Epithelial cell of proximal tubule (primary cell): ENCODE results near the gene ASPRV1. TPM values are rescaled to one million over a fixed set of nuclear protein-coding genes. Genes with fewer than 3 reads are reported as not detected.
"Not testable (repeated sequence)": the region's sequence is repeated elsewhere in the genome, so short reads cannot be mapped to it uniquely, and the experiment has no call there.

Source experiments
- DNase-seq: peaks from one replicate; pipeline ENCODE4 v3.0.0-alpha.2; 2011; ENCODE audit warnings: low read depth
- H3K4me3 ChIP-seq: 2 replicates; pipeline ENCODE4 v1.5.1; 2011; ENCODE audit warnings: low read depth, mild to moderate bottlenecking, low read length
- CTCF ChIP-seq: conservative IDR thresholded peaks from 2 replicates; pipeline ENCODE4 v1.5.1; 2012; ENCODE audit warnings: low read depth, mild to moderate bottlenecking, low read length
- total RNA-seq: library from RNA; depleted of rRNA; stranded (reverse); fragments of >200 nt; gene quantifications from 2 replicates; pipeline ENCODE4 v1.2.3, GENCODE V29; 2015

Gene ASPRV1
- total RNA-seq, 1 donor from 2014 or later: 0.69 TPM

DNA sequence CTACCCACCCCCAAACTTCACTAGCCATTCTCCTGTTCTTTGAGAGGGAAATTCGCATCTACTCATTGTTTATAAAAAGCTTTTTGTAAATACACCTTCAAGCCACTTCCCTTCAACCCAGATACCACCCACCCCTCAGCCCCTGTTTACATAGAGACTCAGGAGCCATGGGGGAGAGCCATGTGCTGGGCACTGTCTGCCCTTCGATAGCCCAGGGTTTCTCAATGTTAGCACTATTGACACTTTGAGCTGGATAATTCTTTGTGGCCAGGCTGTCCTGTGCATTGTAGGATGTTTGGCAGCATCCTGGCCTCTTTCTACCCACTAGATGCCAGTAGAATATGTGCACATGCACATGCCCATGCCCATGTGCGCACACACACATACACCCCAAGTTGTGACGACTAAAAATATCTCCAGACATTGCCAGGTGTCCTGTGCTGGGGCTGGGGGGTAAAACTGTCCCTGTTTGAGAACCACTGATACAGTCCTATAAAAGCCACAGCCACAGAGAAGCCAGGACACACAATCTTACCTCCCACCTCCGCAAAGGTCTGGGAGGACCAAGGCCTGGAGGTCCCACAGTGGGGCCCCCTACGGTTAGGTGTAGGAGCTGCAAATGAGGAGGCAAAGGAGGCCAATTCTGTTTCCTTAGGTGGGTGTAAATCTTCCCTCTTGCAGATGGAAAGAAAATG is 44.5 kb upstream of the ASPRV1 start:
- no peak overlapping the region for H3K4me3 ChIP-seq
- TF ChIP-seq CTCF: no peak
- no peak for DNase-seq

GRCh38 chr2:70005216-70005615 is 43.8 kb upstream of the ASPRV1 start:
- no peak for TF ChIP-seq CTCF
- no peak for DNase-seq
- H3K4me3 ChIP-seq: no peak overlapping the region

DNA sequence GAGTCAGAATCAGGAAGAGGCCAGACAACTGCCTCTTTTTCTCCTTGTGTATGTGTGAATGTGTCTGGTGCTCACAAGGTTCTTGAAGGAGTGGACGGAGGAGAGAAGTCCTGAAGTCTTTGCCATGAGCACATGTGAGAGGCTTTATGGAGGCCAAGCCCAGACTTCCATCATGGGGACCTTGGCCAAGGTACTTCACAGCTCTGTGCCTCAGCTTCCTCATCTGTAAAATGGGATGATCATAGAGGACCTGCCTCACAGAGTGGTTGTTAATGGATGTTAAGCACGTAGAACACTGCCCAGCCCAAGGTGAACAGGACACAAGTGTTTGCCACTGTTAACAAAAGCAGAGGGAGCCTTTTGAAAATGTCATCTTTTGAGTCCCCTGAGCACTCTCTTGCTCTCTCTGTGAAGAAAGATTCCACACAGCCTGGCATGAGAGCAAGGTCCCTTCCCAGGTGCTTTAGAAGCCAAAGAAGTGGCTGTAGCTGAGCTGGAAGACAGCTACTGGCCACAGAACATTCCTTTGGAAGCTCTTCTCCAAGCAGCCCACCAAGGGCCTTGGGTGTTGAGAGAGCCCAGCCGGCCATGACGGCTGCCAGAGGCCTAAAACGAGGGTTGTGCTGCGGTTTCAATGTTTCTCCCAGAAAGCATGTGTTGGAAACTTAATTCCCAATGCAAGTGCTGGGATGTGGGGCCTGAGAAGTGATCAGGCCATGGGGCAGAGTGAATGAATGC is 41.8 kb upstream of the ASPRV1 start:
- no peak overlapping the region for H3K4me3 ChIP-seq
- no peak for DNase-seq
- TF ChIP-seq CTCF: no peak

DNA sequence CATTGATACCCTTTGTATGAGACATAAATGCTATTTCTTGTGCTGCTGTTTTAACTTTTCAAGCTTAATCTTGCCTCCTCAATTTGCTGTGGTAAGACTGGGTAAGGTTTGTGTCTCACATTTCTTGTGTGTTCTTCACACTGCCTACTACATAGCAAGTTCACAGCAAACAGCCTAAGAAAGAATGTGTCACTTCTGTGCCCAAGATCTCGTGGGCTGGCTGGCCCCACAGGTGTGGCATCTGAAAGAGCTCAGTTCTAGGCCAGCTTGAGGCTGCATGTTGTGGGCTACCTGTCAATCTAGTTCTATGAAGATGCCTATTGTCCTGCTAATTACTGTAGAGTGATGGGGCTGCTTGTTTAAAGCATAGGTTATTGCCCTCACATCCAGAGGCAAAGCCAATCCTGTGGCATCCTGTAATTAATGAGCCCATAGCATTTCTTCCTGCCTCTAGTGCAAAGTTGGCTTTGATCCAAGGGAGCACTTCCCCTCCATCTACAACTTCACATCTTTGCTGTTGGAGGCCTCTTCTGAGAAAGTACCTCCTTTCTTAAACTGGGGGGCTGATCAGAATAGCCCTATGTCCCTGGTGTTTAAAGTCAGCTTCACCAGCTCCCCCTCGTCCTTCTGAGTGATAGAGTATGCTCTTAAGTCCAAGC is 40.9 kb upstream of the ASPRV1 start:
- TF ChIP-seq CTCF: no peak
- no peak for DNase-seq
- H3K4me3 ChIP-seq: no peak overlapping the region

GRCh38 chr2:70000529-70000928 is 39.1 kb upstream of the ASPRV1 start:
- not testable (repeated sequence) for H3K4me3 ChIP-seq, DNase-seq

- TF ChIP-seq CTCF: no peak
These were observed 37.3 kb upstream of the ASPRV1 start for GRCh38 chr2:69998761-69999160.

GRCh38 chr2:69997015-69997830 is 35.8 kb upstream of the ASPRV1 start:
- DNase-seq: peak; percentile 15
- TF ChIP-seq CTCF: no peak
- no peak overlapping the region for H3K4me3 ChIP-seq

More at GRCh38 chr2:69998761-69999160, 37.3 kb upstream of the ASPRV1 start:
- no peak for DNase-seq
- no peak overlapping the region for H3K4me3 ChIP-seq
